IMR-90 (cell line): ENCODE measurements around the gene APC. TPM values are rescaled to one million over a fixed set of nuclear protein-coding genes. Genes with fewer than 3 reads are reported as not detected.

Experiments
- ATAC-seq: fragments of 200-7000 bp; cut with Tn5 transposase; 2 replicates; pipeline ENCODE4 v1.9.1; 2020; ENCODE audit warnings: low read depth, mild to moderate bottlenecking, moderate library complexity
- BruUV-seq: library from RNA; stranded (reverse); fragments of 400-500 nt; replicated peaks from 2 replicates; lab custom pipeline; 2021; lab: Mats Ljungman, UMichigan
- CTCF ChIA-PET: fragments of 300-600 bp; formaldehyde crosslinking; extraction: SDS; loops from one replicate; lab custom pipeline; 2021; ENCODE audit warnings: antibody characterized with exemption; lab: Yijun Ruan, JAX
- POLR2A ChIA-PET: fragments of 300-600 bp; sonication (Branson Sonifier 250); formaldehyde crosslinking; loops from one replicate; lab custom pipeline; 2022; ENCODE audit warnings: antibody characterized with exemption; ENCODE audit not compliant: unreplicated experiment; lab: Charles Lee
- DNase-seq: peaks from one replicate; pipeline ENCODE4 v3.0.0; 2013
- H2AFZ ChIP-seq: replicated peaks from 2 replicates; pipeline ENCODE3; 2013; ENCODE audit warnings: low read length, mild to moderate bottlenecking; ENCODE audit not compliant: poor library complexity
- H2AK5ac ChIP-seq: 2 replicates; pipeline ENCODE4 v1.6.1; 2013; ENCODE audit warnings: low read depth, low read length, inconsistent platforms
- H2AK9ac ChIP-seq: replicated peaks from 2 replicates; pipeline ENCODE3; 2013; ENCODE audit warnings: mild to moderate bottlenecking, low read depth, low read length, moderate library complexity; ENCODE audit not compliant: poor library complexity
- H2BK120ac ChIP-seq: 2 replicates; pipeline ENCODE4 v1.6.1; 2013; ENCODE audit warnings: low read depth, low read length, inconsistent platforms
- H2BK15ac ChIP-seq: 3 replicates; pipeline ENCODE4 v1.6.1; 2013; ENCODE audit warnings: low read depth, low read length, inconsistent platforms
- H2BK20ac ChIP-seq: 2 replicates; pipeline ENCODE4 v1.6.1; 2013; ENCODE audit warnings: low read depth, mild to moderate bottlenecking, inconsistent platforms, low read length, moderate library complexity
- H2BK5ac ChIP-seq: 2 replicates; pipeline ENCODE4 v1.6.1; 2013; ENCODE audit warnings: mild to moderate bottlenecking, low read depth, low read length, inconsistent platforms; ENCODE audit not compliant: poor library complexity, severe bottlenecking
- H3K14ac ChIP-seq: replicated peaks from 2 replicates; pipeline ENCODE4 v1.6.1; 2013; ENCODE audit warnings: low read depth, low read length, inconsistent platforms
- H3K18ac ChIP-seq: 2 replicates; pipeline ENCODE4 v1.6.1; 2013; ENCODE audit warnings: low read depth, low read length, control low read depth
- H3K23ac ChIP-seq: 2 replicates; pipeline ENCODE4 v1.6.1; 2013; ENCODE audit warnings: low read depth, low read length, inconsistent platforms
- H3K27ac ChIP-seq: 2 replicates; pipeline ENCODE4 v1.5.1; 2013; ENCODE audit warnings: mild to moderate bottlenecking, control low read depth, low read length; ENCODE audit not compliant: insufficient read depth
- H3K27me3 ChIP-seq: 2 replicates; pipeline ENCODE4 v1.6.1; 2013; ENCODE audit warnings: low read length; ENCODE audit not compliant: control insufficient read depth, insufficient read depth
- H3K36me3 ChIP-seq: 2 replicates; pipeline ENCODE4 v1.6.1; 2013; ENCODE audit warnings: low read length, mixed read lengths; ENCODE audit not compliant: control insufficient read depth, insufficient read depth
- H3K4ac ChIP-seq: 2 replicates; pipeline ENCODE4 v1.6.1; 2013; ENCODE audit warnings: low read depth, low read length, inconsistent platforms
- H3K4me1 ChIP-seq: 2 replicates; pipeline ENCODE4 v1.6.1; 2013; ENCODE audit warnings: low read length, mixed read lengths; ENCODE audit not compliant: control insufficient read depth, insufficient read depth
- H3K4me2 ChIP-seq: 2 replicates; pipeline ENCODE4 v1.6.1; 2013; ENCODE audit warnings: low read depth, mild to moderate bottlenecking, control low read depth, low read length, moderate library complexity
- H3K4me3 ChIP-seq: 2 replicates; pipeline ENCODE4 v1.5.1; 2013; ENCODE audit warnings: low read depth, mild to moderate bottlenecking, control low read depth, low read length, moderate library complexity; ENCODE audit not compliant: insufficient read depth
- H3K56ac ChIP-seq: 2 replicates; pipeline ENCODE4 v1.6.1; 2013; ENCODE audit warnings: low read length, inconsistent platforms; ENCODE audit not compliant: insufficient read depth; ENCODE audit errors: extremely low read depth
- H3K79me1 ChIP-seq, 2 experiments: 2 replicates each; pipeline ENCODE4 v1.6.1; 2013; ENCODE audit warnings: low read length in 2 of 2, inconsistent platforms in 1 of 2, low read depth in 1 of 2
- H3K9ac ChIP-seq: 2 replicates; pipeline ENCODE4 v1.6.1; 2013; ENCODE audit warnings: low read depth, low read length, control low read depth
- H3K9me1 ChIP-seq: 2 replicates; pipeline ENCODE4 v1.6.1; 2013; ENCODE audit warnings: low read length, inconsistent platforms; ENCODE audit not compliant: insufficient read depth
- H3K9me3 ChIP-seq: 2 replicates; pipeline ENCODE4 v1.6.1; 2013; ENCODE audit warnings: low read length; ENCODE audit not compliant: control insufficient read depth, insufficient read depth
- H4K20me1 ChIP-seq: 2 replicates; pipeline ENCODE4 v1.6.1; 2013; ENCODE audit warnings: low read length, inconsistent platforms; ENCODE audit not compliant: insufficient read depth
- H4K5ac ChIP-seq: 2 replicates; pipeline ENCODE4 v1.6.1; 2013; ENCODE audit warnings: mild to moderate bottlenecking, low read depth, low read length, control low read depth
- H4K8ac ChIP-seq, 2 experiments: 2 replicates each; pipeline ENCODE4 v1.6.1; 2013; ENCODE audit warnings: low read depth in 2 of 2, low read length in 2 of 2, control low read depth in 1 of 2, inconsistent platforms in 1 of 2
- H4K91ac ChIP-seq: 2 replicates; pipeline ENCODE4 v1.6.1; 2013; ENCODE audit warnings: low read depth, low read length, inconsistent platforms; ENCODE audit not compliant: insufficient read depth
- CEBPB ChIP-seq: IDR thresholded peaks from 2 replicates; pipeline ENCODE4 v1.6.1; 2012; ENCODE audit warnings: low read depth, low read length, improper control_type of control experiment
- NFE2L2 ChIP-seq: fragments of 150-350 bp; IDR thresholded peaks from 2 replicates; pipeline ENCODE4 v1.6.1; 2016; ENCODE audit warnings: low read depth, mild to moderate bottlenecking, low read length
- POLR2A ChIP-seq: IDR thresholded peaks from 2 replicates; pipeline ENCODE4 v1.6.1; 2012; ENCODE audit warnings: mild to moderate bottlenecking, low read depth, low read length
- SMC3 ChIP-seq: fragments of 150-350 bp; IDR thresholded peaks from 2 replicates; pipeline ENCODE4 v1.6.1; 2016; ENCODE audit warnings: low read depth, mild to moderate bottlenecking, antibody characterized with exemption, low read length, moderate library complexity
- WGBS, 2 experiments: methylation state at CpG; one replicate each; pipeline versions ENCODE4 v1.1.5 to v1.1.7; 2013; ENCODE audit warnings: missing lambda C conversion rate in 2 of 2; ENCODE audit not compliant: insufficient read length in 1 of 2; ENCODE audit errors: extremely low coverage in 2 of 2; 5-methylcytosine and 5-hydroxymethylcytosine counted together
- dilution Hi-C: fragments of 300-500 bp; cut with HindIII; formaldehyde crosslinking; loops from one replicate; pipeline ENCODE4 v1.14.3; 2018; ENCODE audit warnings: low sequenced_read_pairs; ENCODE audit not compliant: unreplicated experiment
- in situ Hi-C: fragments of 300-500 bp; cut with MboI; formaldehyde crosslinking; loops from 3 replicates; pipeline ENCODE4 v1.14.3; 2019; ENCODE audit warnings: low sequenced_read_pairs, inconsistent platforms, mixed read lengths
- intact Hi-C: fragments of 100-400 bp; cut with micrococcal nuclease; formaldehyde crosslinking; loops from 2 replicates; pipeline ENCODE4 v1.10.0; 2022
- polyA plus RNA-seq, 3 experiments: library from polyadenylated mRNA; depleted of rRNA; stranded (reverse); fragments of >200 nt; gene quantifications; 2 replicates each; pipeline ENCODE4 v1.2.3, GENCODE V29; 2012; ENCODE audit warnings: low replicate concordance in 1 of 3
- total RNA-seq: library from RNA; depleted of rRNA; stranded (reverse); fragments of >200 nt; gene quantifications from 2 replicates; pipeline ENCODE4 v1.2.3, GENCODE V29; 2012

APC gene
- total and polyA plus RNA-seq, 2 of the 4 experiments (the other 2 are of a cell fraction): 7.3 to 58.4 TPM

GRCh38 chr5:112892776-112893175 lies 155.1 kb downstream of the APC start:
- DNase-seq: no peak
- H3K27me3 ChIP-seq: no peaks in the 10 kb centered on the region
- no peaks in the 10 kb centered on the region for H3K4me1 ChIP-seq
- no peaks in the 10 kb centered on the region for H3K9me3 ChIP-seq
- no peak overlapping the region for H2BK5ac ChIP-seq
- H4K8ac ChIP-seq: no peak overlapping the region
- no peak overlapping the region for H3K4me3 ChIP-seq
- in situ Hi-C loops: no loop called here
- no peak for ATAC-seq
- no peak overlapping the region for H3K14ac ChIP-seq
- H3K36me3 ChIP-seq: peaks cover 24% of the 10 kb centered on the region
- H2AK5ac ChIP-seq: no peak overlapping the region
- peaks cover 10 to 36% of the 10 kb centered on the region in 2 experiments for H3K79me1 ChIP-seq
- CTCF ChIA-PET: interaction anchor here (0.6 to 1.0 kb wide), 2 partner anchors 8 to 27 kb away, joined by 3 to 4 read pairs; no protein-coding TSS in a partner anchor
- dilution Hi-C loops: no loop called here
- H2AFZ ChIP-seq: no peak overlapping the region
- H4K20me1 ChIP-seq: peaks cover 10% of the 10 kb centered on the region; the same call in 1 of the 2 replicates
- BruUV-seq: no TSS peak
- H3K18ac ChIP-seq: no peak overlapping the region
- no peak overlapping the region for H2AK9ac ChIP-seq
- H3K27ac ChIP-seq: no peak overlapping the region
- H3K9ac ChIP-seq: no peak overlapping the region
- no peak overlapping the region for H3K23ac ChIP-seq
- H3K4ac ChIP-seq: no peak overlapping the region
- TF ChIP-seq POLR2A (no peak), NFE2L2 (no peak), SMC3 (no peak), CEBPB (no peak)
- H3K9me1 ChIP-seq: peaks cover 6% of the 10 kb centered on the region; the same call in 1 of the 2 replicates
- intact Hi-C loops: no loop called here
- H4K5ac ChIP-seq: no peak overlapping the region
- H3K56ac ChIP-seq: no peak overlapping the region
- H2BK15ac ChIP-seq: no peak overlapping the region
- POLR2A ChIA-PET: no interaction called here
- no CpG with 5 or more reads among the region's 13 CpGs for WGBS, 2 experiments
- H3K4me2 ChIP-seq: no peak overlapping the region
- no peak overlapping the region for H2BK20ac ChIP-seq
- no peak overlapping the region for H2BK120ac ChIP-seq
- H4K91ac ChIP-seq: no peak overlapping the region
